ENCODE data around the gene RAI2. TPM values are rescaled to one million over a fixed set of nuclear protein-coding genes. Genes with fewer than 3 reads are reported as not detected.

The RAI2 gene
- total RNA-seq, 4 donors from 2014 or later, result 22.1 to 90.4 (median 47.7) TPM

GRCh38 chrX:17844236-17844635, 16.9 kb downstream of the RAI2 start:
- TF ChIP-seq, protein P1, sequence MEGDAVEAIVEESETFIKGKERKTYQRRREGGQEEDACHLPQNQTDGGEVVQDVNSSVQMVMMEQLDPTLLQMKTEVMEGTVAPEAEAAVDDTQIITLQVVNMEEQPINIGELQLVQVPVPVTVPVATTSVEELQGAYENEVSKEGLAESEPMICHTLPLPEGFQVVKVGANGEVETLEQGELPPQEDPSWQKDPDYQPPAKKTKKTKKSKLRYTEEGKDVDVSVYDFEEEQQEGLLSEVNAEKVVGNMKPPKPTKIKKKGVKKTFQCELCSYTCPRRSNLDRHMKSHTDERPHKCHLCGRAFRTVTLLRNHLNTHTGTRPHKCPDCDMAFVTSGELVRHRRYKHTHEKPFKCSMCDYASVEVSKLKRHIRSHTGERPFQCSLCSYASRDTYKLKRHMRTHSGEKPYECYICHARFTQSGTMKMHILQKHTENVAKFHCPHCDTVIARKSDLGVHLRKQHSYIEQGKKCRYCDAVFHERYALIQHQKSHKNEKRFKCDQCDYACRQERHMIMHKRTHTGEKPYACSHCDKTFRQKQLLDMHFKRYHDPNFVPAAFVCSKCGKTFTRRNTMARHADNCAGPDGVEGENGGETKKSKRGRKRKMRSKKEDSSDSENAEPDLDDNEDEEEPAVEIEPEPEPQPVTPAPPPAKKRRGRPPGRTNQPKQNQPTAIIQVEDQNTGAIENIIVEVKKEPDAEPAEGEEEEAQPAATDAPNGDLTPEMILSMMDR (IDR thresholded peaks at IDR 0.05; ENCODE audit: low read depth), result no peak

- TF ChIP-seq, protein P1 (IDR thresholded peaks at IDR 0.05; ENCODE audit: low read depth), result no peak
Observed at GRCh38 chrX:17842769-17843525, 18.2 kb downstream of the RAI2 start.

GRCh38 chrX:17839269-17839668, 21.8 kb downstream of the RAI2 start:
- TF ChIP-seq, protein P1 (IDR thresholded peaks at IDR 0.05; ENCODE audit: low read depth), result no peak

DNA sequence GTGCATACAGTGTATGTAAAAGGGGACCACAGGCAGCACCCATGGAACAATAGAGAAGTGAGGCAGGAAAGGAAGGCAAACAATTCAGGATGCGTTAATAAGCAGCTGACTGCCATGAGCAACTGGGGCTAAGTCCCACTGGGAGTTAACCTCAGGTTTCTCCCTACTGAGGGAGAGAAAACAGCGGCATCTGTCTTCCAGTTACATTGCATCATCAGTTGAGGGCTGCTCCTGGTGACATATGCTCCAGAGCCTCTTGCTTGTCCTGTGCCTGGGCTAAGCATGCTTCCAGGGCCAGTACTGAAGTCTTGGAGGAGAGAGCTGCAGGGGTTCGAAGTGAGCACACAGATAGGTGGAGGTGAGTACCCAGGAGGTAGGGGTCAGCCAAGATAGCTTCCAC, 24.3 kb downstream of the RAI2 start:
- TF ChIP-seq, protein P1 (IDR thresholded peaks at IDR 0.05; ENCODE audit: low read depth), result no peak

GRCh38 chrX:17833954-17834353, 27.1 kb downstream of the RAI2 start:
- TF ChIP-seq, protein P1 (IDR thresholded peaks at IDR 0.05; ENCODE audit: low read depth), result no peak

GRCh38 chrX:17831255-17831654, 29.8 kb downstream of the RAI2 start:
- TF ChIP-seq, protein P1 (IDR thresholded peaks at IDR 0.05; ENCODE audit: low read depth), result no peak

- TF ChIP-seq, protein P1 (IDR thresholded peaks at IDR 0.05; ENCODE audit: low read depth), result no peak
Observed at GRCh38 chrX:17830211-17830610, 30.9 kb downstream of the RAI2 start.
